H1 (cell line): Measurements from ENCODE around the gene NCAPD2. TPM values are rescaled to one million over a fixed set of nuclear protein-coding genes. Genes with fewer than 3 reads are reported as not detected.

Experiments used
- CTCF ChIA-PET: fragments of 300-600 bp; sonication (Branson Sonifier 250); formaldehyde crosslinking; loops from one replicate; lab custom pipeline; 2021; ENCODE audit not compliant: partially characterized antibody; lab: Charles Lee
- POLR2A ChIA-PET: fragments of 300-600 bp; sonication (Branson Sonifier 250); formaldehyde crosslinking; loops from one replicate; lab custom pipeline; 2021; ENCODE audit warnings: inconsistent platforms; ENCODE audit not compliant: partially characterized antibody; lab: Charles Lee
- DNase-seq, 2 experiments: peaks; one replicate each; pipeline versions ENCODE4 v3.0.0 to v3.0.0-alpha.2; 2010 to 2022; ENCODE audit warnings: low spot score in 2 of 2, low read depth in 1 of 2, mixed read lengths in 1 of 2
- FAIRE-seq: peaks from 2 replicates; lab custom pipeline; 2011; peaks lifted over from hg19 to GRCh38; lab: Jason Lieb, UNC
- H2AFZ ChIP-seq: 2 replicates; pipeline ENCODE4 v1.8.1; 2012; ENCODE audit warnings: low read length, inconsistent platforms
- H2AK5ac ChIP-seq: 2 replicates; pipeline ENCODE4 v1.6.1; 2013; ENCODE audit warnings: low read depth, low read length
- H2BK120ac ChIP-seq: replicated peaks from 2 replicates; pipeline ENCODE3; 2013; ENCODE audit warnings: low read depth, low read length, inconsistent platforms
- H2BK12ac ChIP-seq: 2 replicates; pipeline ENCODE4 v1.6.1; 2013; ENCODE audit warnings: low read depth, low read length
- H2BK15ac ChIP-seq: 2 replicates; pipeline ENCODE4 v1.6.1; 2013; ENCODE audit warnings: low read length
- H2BK20ac ChIP-seq: 2 replicates; pipeline ENCODE4 v1.6.1; 2013; ENCODE audit warnings: low read length
- H2BK5ac ChIP-seq: 2 replicates; pipeline ENCODE4 v1.6.1; 2013; ENCODE audit warnings: low read depth, low read length
- H3K14ac ChIP-seq: 2 replicates; pipeline ENCODE4 v1.6.1; 2013; ENCODE audit warnings: inconsistent platforms; ENCODE audit not compliant: insufficient read length
- H3K18ac ChIP-seq: 2 replicates; pipeline ENCODE4 v1.6.1; 2013; ENCODE audit warnings: low read length; ENCODE audit errors: extremely low read depth
- H3K23ac ChIP-seq: 2 replicates; pipeline ENCODE4 v1.6.1; 2013; ENCODE audit warnings: inconsistent platforms; ENCODE audit not compliant: insufficient read length
- H3K23me2 ChIP-seq: 2 replicates; pipeline ENCODE4 v1.6.1; 2013; ENCODE audit warnings: low read depth, low read length
- H3K27ac ChIP-seq: 2 replicates; pipeline ENCODE4 v1.6.1; 2011; ENCODE audit warnings: low read depth, low read length, inconsistent platforms
- H3K27me3 ChIP-seq, 4 experiments: replicated peaks in 1 of 4; 1 replicate in 1 of 4; 2 replicates in 3 of 4; pipeline versions ENCODE4 v1.6.1 to v1.8.1; 2011 to 2013; ENCODE audit warnings: low read length in 3 of 4, mild to moderate bottlenecking in 3 of 4, inconsistent platforms in 2 of 4, mixed read lengths in 2 of 4, moderate library complexity in 1 of 4; ENCODE audit not compliant: control insufficient read depth in 3 of 4, insufficient read depth in 3 of 4; ENCODE audit errors: extremely low read depth in 1 of 4
- H3K36me3 ChIP-seq, 4 experiments: 2 replicates each; pipeline versions ENCODE4 v1.6.1 to v1.8.1; 2011 to 2013; ENCODE audit warnings: mild to moderate bottlenecking in 4 of 4, low read length in 3 of 4, moderate library complexity in 2 of 4, control low read depth in 1 of 4, inconsistent platforms in 1 of 4; ENCODE audit not compliant: insufficient read depth in 4 of 4, control insufficient read depth in 2 of 4
- H3K4ac ChIP-seq: replicated peaks from 2 replicates; pipeline ENCODE3; 2013; ENCODE audit warnings: low read length, low read depth, mixed read lengths, inconsistent platforms; ENCODE audit not compliant: insufficient read length
- H3K4me1 ChIP-seq, 4 experiments: replicated peaks in 1 of 4; 1 replicate in 1 of 4; 2 replicates in 3 of 4; pipeline versions ENCODE4 v1.6.1 to v1.8.1; 2011 to 2013; ENCODE audit warnings: low read length in 3 of 4, inconsistent platforms in 2 of 4, mixed read lengths in 1 of 4; ENCODE audit not compliant: insufficient read depth in 4 of 4, control insufficient read depth in 3 of 4
- H3K4me2 ChIP-seq, 2 experiments: 2 replicates each; pipeline versions ENCODE4 v1.6.1 to v1.8.1; 2011 to 2013; ENCODE audit warnings: low read depth in 2 of 2, low read length in 2 of 2, control low read depth in 1 of 2, inconsistent platforms in 1 of 2, mild to moderate bottlenecking in 1 of 2; ENCODE audit not compliant: insufficient read depth in 1 of 2
- H3K4me3 ChIP-seq, 4 experiments: fragments of 200-600, 300-600 bp in 1 of 4; sonication (generic), shearing (Covaris generic), sonication (Bioruptor Twin) in 1 of 4; 2 replicates each; pipeline versions ENCODE4 v1.5.1 to v1.8.1; 2011 to 2016; ENCODE audit warnings: low read length in 4 of 4, low read depth in 3 of 4, control low read depth in 2 of 4, inconsistent platforms in 2 of 4, mild to moderate bottlenecking in 2 of 4, mixed read lengths in 1 of 4, moderate library complexity in 1 of 4; ENCODE audit not compliant: insufficient read depth in 2 of 4; ENCODE audit errors: extremely low read depth in 1 of 4
- H3K56ac ChIP-seq: replicated peaks from 2 replicates; pipeline ENCODE3; 2013; ENCODE audit warnings: low read depth, mild to moderate bottlenecking, mixed read lengths, low read length, inconsistent platforms; ENCODE audit not compliant: insufficient read length
- H3K79me1 ChIP-seq: 2 replicates; pipeline ENCODE4 v1.6.1; 2013; ENCODE audit warnings: low read depth, low read length, control low read depth
- H3K79me2 ChIP-seq, 2 experiments: 2 replicates each; pipeline versions ENCODE4 v1.6.1 to v1.8.1; 2012 to 2013; ENCODE audit warnings: low read length in 2 of 2, mild to moderate bottlenecking in 2 of 2, inconsistent platforms in 1 of 2; ENCODE audit not compliant: insufficient read depth in 2 of 2, control insufficient read depth in 1 of 2
- H3K9ac ChIP-seq, 4 experiments: replicated peaks in 1 of 4; 1 replicate in 1 of 4; 2 replicates in 3 of 4; pipeline versions ENCODE4 v1.6.1 to v1.8.1; 2011 to 2013; ENCODE audit warnings: low read depth in 3 of 4, low read length in 3 of 4, control low read depth in 2 of 4, mild to moderate bottlenecking in 2 of 4, moderate library complexity in 2 of 4, inconsistent platforms in 1 of 4; ENCODE audit errors: extremely low read depth in 1 of 4
- H3K9me3 ChIP-seq, 2 experiments: 2 replicates each; pipeline versions ENCODE4 v1.6.1 to v1.8.1; 2012 to 2013; ENCODE audit warnings: mild to moderate bottlenecking in 2 of 2, moderate library complexity in 2 of 2, control low read depth in 1 of 2, inconsistent platforms in 1 of 2, low read depth in 1 of 2, low read length in 1 of 2, mixed read lengths in 1 of 2; ENCODE audit not compliant: insufficient read depth in 2 of 2
- H4K20me1 ChIP-seq, 2 experiments: replicated peaks in 1 of 2; 2 replicates each; pipeline versions ENCODE3 to v1.8.1; 2011 to 2013; ENCODE audit warnings: inconsistent platforms in 2 of 2, low read length in 2 of 2, mild to moderate bottlenecking in 1 of 2; ENCODE audit not compliant: insufficient read depth in 2 of 2, control insufficient read depth in 1 of 2
- H4K5ac ChIP-seq: 2 replicates; pipeline ENCODE4 v1.6.1; 2013; ENCODE audit warnings: low read length, low read depth, mixed read lengths, inconsistent platforms; ENCODE audit not compliant: insufficient read length
- H4K8ac ChIP-seq: 2 replicates; pipeline ENCODE4 v1.8.0; 2013; ENCODE audit warnings: mild to moderate bottlenecking, moderate library complexity, low read length, inconsistent platforms; ENCODE audit not compliant: insufficient read depth; ENCODE audit errors: extremely low read depth
- H4K91ac ChIP-seq: replicated peaks from 2 replicates; pipeline ENCODE3; 2013; ENCODE audit warnings: low read length, mixed read lengths, inconsistent platforms; ENCODE audit not compliant: insufficient read length
- GABPA ChIP-seq: IDR thresholded peaks from 2 replicates; pipeline ENCODE4 v1.6.1; 2011; ENCODE audit warnings: mild to moderate bottlenecking, low read length, moderate library complexity, borderline replicate concordance; ENCODE audit not compliant: insufficient read depth
- POLR2A ChIP-seq, 2 experiments: IDR thresholded peaks; 1 replicate in 1 of 2; 2 replicates in 1 of 2; pipeline ENCODE4 v1.6.1; 2011; ENCODE audit warnings: low read depth in 2 of 2, low read length in 2 of 2, mild to moderate bottlenecking in 2 of 2; ENCODE audit errors: control extremely low read depth in 1 of 2
- SP1 ChIP-seq: IDR thresholded peaks from 2 replicates; pipeline ENCODE4 v1.6.1; 2011; ENCODE audit warnings: low read depth, low read length
- SP4 ChIP-seq: IDR thresholded peaks from 2 replicates; pipeline ENCODE4 v1.6.1; 2012; ENCODE audit warnings: low read length, inconsistent platforms
- TAF7 ChIP-seq: optimal IDR thresholded peaks from 2 replicates; pipeline ENCODE3; 2011; ENCODE audit warnings: low read depth, mild to moderate bottlenecking, inconsistent platforms, low read length, moderate library complexity, borderline replicate concordance
- WGBS, 2 experiments: shearing (Covaris generic) in 1 of 2; methylation state at CpG; one replicate each; pipeline versions ENCODE4 v1.1.6 to v1.1.7; 2013 to 2015; ENCODE audit warnings: low lambda C conversion rate in 2 of 2, mixed read lengths in 2 of 2, inconsistent platforms in 1 of 2, low coverage in 1 of 2, missing lambda C conversion rate in 1 of 2; ENCODE audit not compliant: insufficient replicate concordance in 2 of 2, insufficient coverage in 1 of 2, insufficient read length in 1 of 2; ENCODE audit errors: extremely low coverage in 1 of 2, missing lambda C conversion rate in 1 of 2; 5-methylcytosine and 5-hydroxymethylcytosine counted together
- polyA plus RNA-seq, 7 experiments: library from polyadenylated mRNA; depleted of rRNA in 3 of 7; stranded (reverse) in 5 of 7; unstranded in 2 of 7; fragments of >200 nt in 5 of 7; fragments of 200-250 nt in 2 of 7; gene quantifications; 1 replicate in 5 of 7; 2 replicates in 1 of 7; 4 replicates in 1 of 7; pipeline versions ENCODE4 v1.2.1 to v1.2.3, GENCODE V29; 2011 to 2013; ENCODE audit warnings: missing spikeins in 2 of 7, mixed read lengths in 2 of 7
- total RNA-seq: library from RNA; stranded (reverse); fragmentation: NEBNext Ultra II Directional; extraction: Animal tissue kit (Norgen Biotek cat#: 25700); gene quantifications from 2 replicates; pipeline ENCODE4 v1.2.1, GENCODE V29; 2021

NCAPD2 gene
- total and polyA plus RNA-seq, 2 of the 8 experiments (the other 6 are each of a cell fraction or from before 2014, with no cell fraction given): 55.8 to 132 TPM

DNA sequence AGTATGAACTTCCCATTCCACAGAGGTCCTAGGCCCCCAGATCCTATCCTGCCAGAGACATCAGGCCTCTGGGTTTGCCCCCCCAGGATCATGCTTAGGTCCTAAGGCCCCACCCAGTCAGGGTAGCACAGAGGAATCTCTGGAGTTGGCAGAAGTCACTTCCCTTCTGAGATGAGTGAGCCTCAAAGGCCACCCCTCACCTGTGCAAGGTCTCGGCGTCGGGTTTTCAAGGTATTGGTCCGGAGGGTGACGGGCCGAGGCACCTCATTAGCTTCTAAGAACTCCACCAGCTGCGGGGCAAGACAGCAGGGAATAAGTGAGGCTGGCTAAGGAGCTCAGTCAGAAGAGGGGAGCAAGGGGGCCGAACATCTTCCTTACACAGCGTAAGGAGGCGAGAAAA, 69.0 kb downstream of the NCAPD2 start:
- DNase-seq: no peak
- Histone ChIP-seq H4K5ac (no peak overlapping the region), H2BK120ac (no peak overlapping the region), H3K4ac (no peak overlapping the region), H2BK20ac (no peak overlapping the region), H3K36me3 (peaks cover 55 to 65% (median 59%) of the 10 kb centered on the region in 4 experiments), H3K27ac (0 out of 2 replicates have a peak overlapping the region, but pooled peaks have one; percentile 17), H2BK5ac (no peak overlapping the region), H3K79me1 (no peaks in the 10 kb centered on the region; the same call in 1 of the 2 replicates), H4K20me1 (peaks cover 8 to 12% of the 10 kb centered on the region in 2 experiments), H2AFZ (no peak overlapping the region), H3K79me2 (peaks cover 0 to 22% of the 10 kb centered on the region in 2 experiments; a peak in 2 of 4 replicates), H3K4me3 (no peak overlapping the region), H3K9ac (0 out of 7 replicates have a peak overlapping the region, but pooled peaks of 1 of the 4 experiments have one; percentile 26), H3K27me3 (no peaks in the 10 kb centered on the region), H3K9me3 (no peaks in the 10 kb centered on the region), H3K23ac (no peak overlapping the region), H3K4me1 (peaks cover 0 to 5% (median 4%) of the 10 kb centered on the region in 4 experiments; a peak in 4 of 7 replicates), H3K4me2 (no peak overlapping the region), H4K8ac (no peak overlapping the region), H2AK5ac (no peak overlapping the region), H2BK15ac (no peak overlapping the region), H3K18ac (no peak overlapping the region), H2BK12ac (no peak overlapping the region), H4K91ac (no peak overlapping the region), H3K23me2 (peaks cover 4% of the 10 kb centered on the region), H3K14ac (no peak overlapping the region), H3K56ac (no peak overlapping the region)
- FAIRE-seq: no peak
- ChIA-PET CTCF (interaction anchor here (0.7 to 24.5 kb wide), 15 partner anchors 10 to 270 kb away, joined by 3 to 462 read pairs (median 4); partner anchors contain the start of genes GAPDH and IFFO1), POLR2A (interaction anchor here (0.6 to 24.2 kb wide), 7 partner anchors 12 to 129 kb away, joined by 3 to 665 read pairs (median 4); partner anchors contain the start of genes GAPDH and ZNF384)
- TF ChIP-seq TAF7: no peak
- TF ChIP-seq GABPA: no peak
- TF ChIP-seq SP4: no peak
- no peak for TF ChIP-seq SP1
- TF ChIP-seq POLR2A (IDR thresholded peaks at IDR 0.05; ENCODE audit: control extremely low read depth in 1 of 2, low read depth in 2 of 2, low read length in 2 of 2): no peak
- 93% methylated on average over 10 of the region's 10 CpGs; no CpG with 5 or more reads in 1 of the 2 experiments for WGBS, 2 experiments
